ENCODE measurements around the gene TEX2.

The TEX2 gene

DNA sequence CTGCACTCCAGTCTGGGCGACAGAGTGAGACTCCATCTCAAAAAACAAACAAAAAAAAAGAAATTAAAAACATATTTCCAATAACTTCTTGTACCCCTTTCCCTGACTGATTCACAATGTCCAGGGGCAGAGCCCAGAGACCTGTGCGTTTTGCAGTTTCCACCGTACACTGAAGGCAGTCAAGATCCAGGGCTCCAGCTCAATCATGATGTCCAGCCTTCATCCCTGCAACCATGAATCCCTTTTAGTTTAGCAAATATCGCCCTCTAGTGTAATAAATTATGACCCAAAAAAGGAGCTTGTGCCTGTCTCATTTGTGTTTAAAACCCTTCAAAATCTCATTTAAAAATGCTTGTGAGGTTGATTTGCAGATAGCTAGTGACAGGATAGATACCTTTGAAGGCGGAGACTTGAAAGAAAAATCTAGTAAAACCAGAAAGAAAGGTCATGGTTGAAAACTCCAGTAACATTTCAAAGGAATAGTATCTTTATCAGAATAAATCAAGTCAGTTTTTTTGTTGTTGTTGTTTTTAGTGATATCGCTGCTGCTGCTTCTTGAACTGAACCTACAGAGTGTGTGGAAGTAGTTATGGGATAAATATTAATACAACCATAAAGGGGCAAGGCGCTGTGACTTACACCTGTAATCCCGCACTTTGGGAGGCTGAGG is 129.4 kb downstream of the TEX2 start:
- DNase-seq (ENCODE audit: low read depth) = no peak
- TF ChIP-seq, protein P1, sequence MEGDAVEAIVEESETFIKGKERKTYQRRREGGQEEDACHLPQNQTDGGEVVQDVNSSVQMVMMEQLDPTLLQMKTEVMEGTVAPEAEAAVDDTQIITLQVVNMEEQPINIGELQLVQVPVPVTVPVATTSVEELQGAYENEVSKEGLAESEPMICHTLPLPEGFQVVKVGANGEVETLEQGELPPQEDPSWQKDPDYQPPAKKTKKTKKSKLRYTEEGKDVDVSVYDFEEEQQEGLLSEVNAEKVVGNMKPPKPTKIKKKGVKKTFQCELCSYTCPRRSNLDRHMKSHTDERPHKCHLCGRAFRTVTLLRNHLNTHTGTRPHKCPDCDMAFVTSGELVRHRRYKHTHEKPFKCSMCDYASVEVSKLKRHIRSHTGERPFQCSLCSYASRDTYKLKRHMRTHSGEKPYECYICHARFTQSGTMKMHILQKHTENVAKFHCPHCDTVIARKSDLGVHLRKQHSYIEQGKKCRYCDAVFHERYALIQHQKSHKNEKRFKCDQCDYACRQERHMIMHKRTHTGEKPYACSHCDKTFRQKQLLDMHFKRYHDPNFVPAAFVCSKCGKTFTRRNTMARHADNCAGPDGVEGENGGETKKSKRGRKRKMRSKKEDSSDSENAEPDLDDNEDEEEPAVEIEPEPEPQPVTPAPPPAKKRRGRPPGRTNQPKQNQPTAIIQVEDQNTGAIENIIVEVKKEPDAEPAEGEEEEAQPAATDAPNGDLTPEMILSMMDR (IDR thresholded peaks at IDR 0.05; ENCODE audit: control insufficient read depth, extremely low read depth, insufficient read depth) = peak; percentile 65
- no peak overlapping the region for H3K4me3 ChIP-seq (ENCODE audit: low read depth, low read length)

DNA sequence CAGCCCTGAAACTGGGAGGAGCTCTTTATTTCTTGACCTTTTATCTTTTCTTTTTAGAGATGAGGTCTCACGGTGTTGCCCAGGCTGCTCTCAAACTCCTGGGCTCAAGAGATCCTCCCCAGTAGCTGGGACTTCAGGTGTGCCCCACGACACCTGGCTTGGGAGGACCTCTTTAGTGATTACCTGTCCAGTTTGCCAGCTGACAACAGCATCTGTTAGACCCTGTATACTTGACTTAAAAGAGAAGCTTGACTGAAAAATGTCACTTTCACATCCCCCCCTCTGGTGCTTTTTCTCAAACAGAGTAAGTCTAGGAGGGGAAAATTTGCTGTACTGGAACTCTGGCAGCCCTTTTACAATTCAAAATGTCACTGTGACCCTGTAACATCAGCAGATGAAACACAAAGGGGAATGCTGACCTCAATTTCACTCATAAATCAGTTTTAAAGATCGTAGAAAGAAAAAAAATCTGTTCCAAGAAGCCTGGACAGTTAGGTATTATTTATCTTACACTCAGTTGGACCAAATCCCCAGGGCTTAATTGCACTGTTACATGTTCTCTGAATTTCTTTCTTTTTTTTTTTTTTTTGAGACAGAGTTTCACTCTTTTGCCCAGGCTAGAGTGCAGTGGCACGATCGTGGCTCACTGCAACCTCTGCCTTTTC is 131.3 kb downstream of the TEX2 start:
- TF ChIP-seq, protein P1 (IDR thresholded peaks at IDR 0.05; ENCODE audit: control insufficient read depth, extremely low read depth, insufficient read depth) = no peak
- H3K4me3 ChIP-seq (ENCODE audit: low read depth, low read length) = no peak overlapping the region
- DNase-seq (ENCODE audit: low read depth) = no peak

DNA sequence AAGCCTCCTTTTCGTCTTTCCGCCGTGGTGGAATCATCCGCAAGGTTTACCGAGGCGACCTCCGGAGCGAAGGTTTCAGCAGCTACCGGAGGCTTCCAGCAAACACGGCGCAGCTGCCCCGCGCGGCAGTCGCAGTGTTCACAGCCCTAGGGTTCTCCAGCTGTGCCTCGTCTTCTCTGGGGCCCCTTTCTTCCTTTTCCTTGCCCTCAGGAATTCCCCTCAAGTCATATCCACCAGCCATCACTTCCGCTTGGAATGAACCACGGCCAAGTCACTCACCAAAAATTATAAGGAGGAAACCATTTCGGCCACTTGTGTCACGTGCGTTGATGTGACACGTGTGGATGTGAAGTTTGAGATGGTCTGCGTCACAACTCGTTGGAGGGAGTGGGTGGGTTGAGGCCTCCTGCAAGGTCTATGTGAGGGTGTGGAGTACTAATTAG is 132.5 kb downstream of the TEX2 start:
- H3K4me3 ChIP-seq (ENCODE audit: low read depth, low read length) = no peak overlapping the region; the same call in 1 of the 2 replicates
- TF ChIP-seq, protein P1 (IDR thresholded peaks at IDR 0.05; ENCODE audit: control insufficient read depth, extremely low read depth, insufficient read depth) = no peak
- DNase-seq (ENCODE audit: low read depth) = no peak

DNA sequence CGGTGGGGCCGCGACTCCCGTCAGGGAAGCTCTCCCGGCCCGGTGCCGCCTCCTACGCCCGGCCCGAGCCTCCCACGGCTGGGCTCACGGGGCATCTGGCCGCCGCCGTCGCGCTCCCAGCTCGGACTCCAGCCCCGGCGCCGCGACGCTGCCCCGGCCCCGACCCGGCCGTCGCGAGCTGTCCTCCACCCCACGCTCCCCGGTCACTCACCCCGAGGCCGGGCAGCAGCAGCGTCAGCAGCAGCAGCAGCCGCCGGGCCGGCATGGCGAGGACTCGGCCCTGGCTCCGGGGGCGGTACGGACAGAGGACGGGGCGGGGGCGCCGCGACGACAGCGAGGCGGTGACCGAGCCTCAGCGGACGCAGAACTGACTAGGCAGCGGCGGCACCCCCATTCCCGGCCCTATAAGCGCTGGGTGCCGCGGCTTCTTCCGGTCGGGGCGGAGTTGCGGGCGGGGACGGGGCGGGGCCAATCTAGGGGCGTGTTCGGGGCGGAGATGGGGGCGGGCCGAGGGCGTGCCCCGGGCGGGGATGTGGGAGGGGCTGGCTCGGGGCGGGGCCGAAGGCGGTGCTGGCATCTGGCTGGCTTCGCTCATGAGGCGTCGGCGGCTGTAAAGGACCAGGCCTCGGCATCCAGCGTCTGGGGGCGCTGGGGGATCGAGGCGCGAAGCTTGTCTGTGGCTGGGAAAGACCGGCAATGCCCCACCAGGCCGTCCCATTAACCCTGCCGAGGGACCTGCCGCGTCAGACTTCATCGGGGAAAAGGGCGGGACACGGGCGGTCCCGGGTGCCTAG is 133.1 kb downstream of the TEX2 start, which contains the start of gene ERN1:
TSS of gene ERN1 (minus strand) at position 380 of the 794 bp plus-strand sequence. CDS start at position 265, 115 bp downstream.
- H3K4me3 ChIP-seq (ENCODE audit: low read depth, low read length) = peak within 1 kb of the TSS; percentile 66
- no peak for DNase-seq (ENCODE audit: low read depth)
- TF ChIP-seq, protein P1 (IDR thresholded peaks at IDR 0.05; ENCODE audit: control insufficient read depth, extremely low read depth, insufficient read depth) = no peak

DNA sequence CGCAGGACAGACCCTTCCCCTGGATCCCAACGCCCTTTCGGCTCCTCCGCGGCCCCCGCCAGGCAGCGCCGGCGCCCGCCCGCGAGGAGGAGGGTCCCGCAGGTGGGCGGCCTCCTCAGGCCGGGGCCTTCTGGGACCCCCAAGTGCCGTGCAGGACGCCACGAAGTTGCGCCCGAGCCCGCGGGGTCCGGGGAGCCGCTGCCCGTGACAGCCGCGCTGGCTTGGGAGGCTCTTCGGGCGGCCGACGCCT is 133.6 kb downstream of the TEX2 start:
- H3K4me3 ChIP-seq (ENCODE audit: low read depth, low read length) = peak overlapping the region; percentile 66
- TF ChIP-seq, protein P1 (IDR thresholded peaks at IDR 0.05; ENCODE audit: control insufficient read depth, extremely low read depth, insufficient read depth) = no peak
- no peak for DNase-seq (ENCODE audit: low read depth)

DNA sequence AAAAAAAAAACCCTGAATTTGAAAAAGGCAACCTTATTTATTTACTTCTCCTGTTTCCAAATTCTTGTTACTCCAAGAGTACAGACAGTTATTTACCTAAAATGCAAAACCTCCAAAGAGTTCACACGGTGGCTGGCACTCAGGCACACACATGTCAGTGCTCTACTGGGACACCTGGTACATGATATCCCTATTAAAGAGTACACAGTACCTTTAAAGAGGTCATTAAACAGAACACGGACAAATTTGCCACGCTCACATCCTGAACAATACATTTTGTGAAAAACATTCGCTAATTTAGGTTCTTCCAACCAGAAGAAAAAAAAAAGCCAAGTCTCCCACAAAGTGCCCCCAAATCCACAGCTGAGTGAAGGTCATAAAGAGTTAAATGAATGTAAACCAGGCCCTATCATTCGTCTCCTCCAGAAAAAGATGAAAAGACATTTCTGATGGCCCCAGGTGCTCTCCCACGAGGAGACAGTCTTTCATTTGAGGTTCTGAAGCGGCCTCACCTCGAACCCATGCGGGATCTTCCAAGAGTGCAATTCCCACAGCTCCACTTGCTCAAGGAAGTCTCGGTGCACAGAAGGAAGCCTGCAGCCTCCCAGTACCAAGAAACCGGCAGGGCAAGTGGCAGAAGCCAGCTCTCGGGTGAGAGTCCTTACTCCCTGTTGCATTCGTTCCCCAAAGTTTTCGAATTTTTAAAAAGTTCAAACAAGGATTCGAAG is 134.1 kb downstream of the TEX2 start:
- peak; percentile 91 for DNase-seq (ENCODE audit: low read depth)
- TF ChIP-seq, protein P1 (IDR thresholded peaks at IDR 0.05; ENCODE audit: control insufficient read depth, extremely low read depth, insufficient read depth) = no peak
- H3K4me3 ChIP-seq (ENCODE audit: low read depth, low read length) = peak overlapping the region; percentile 66

Data from LNCaP clone FGC (cell line).